ENCODE results near the gene CYSRT1. TPM values are rescaled to one million over a fixed set of nuclear protein-coding genes. Genes with fewer than 3 reads are reported as not detected.

The CYSRT1 gene
- total RNA-seq, 1 donor from 2014 or later, result 1.9 TPM

- no peak for TF ChIP-seq CTCF (IDR thresholded peaks at IDR 0.05; ENCODE audit: unreplicated experiment)
- no peak overlapping the region for H3K27ac Mint-ChIP-seq
- no peaks in the 10 kb centered on the region for H3K4me1 Mint-ChIP-seq
- peaks cover 24% of the 10 kb centered on the region for H3K27me3 Mint-ChIP-seq (ENCODE audit: low read depth)
- H3K36me3 Mint-ChIP-seq, result peaks cover 11% of the 10 kb centered on the region
- no peaks in the 10 kb centered on the region for H3K9me3 Mint-ChIP-seq
- DNase-seq (ENCODE audit: low spot score in 2 of 2, unreplicated experiment in 2 of 2), result no peak
- no peak overlapping the region for H3K4me3 Mint-ChIP-seq
Measured at GRCh38 chr9:137178939-137179630, 45.9 kb upstream of the CYSRT1 start.

- H3K27ac Mint-ChIP-seq, result no peak overlapping the region
- H3K9me3 Mint-ChIP-seq, result no peaks in the 10 kb centered on the region
- H3K4me3 Mint-ChIP-seq, result no peak overlapping the region
- no peak for TF ChIP-seq CTCF (IDR thresholded peaks at IDR 0.05; ENCODE audit: unreplicated experiment)
- H3K27me3 Mint-ChIP-seq (ENCODE audit: low read depth), result peaks cover 18% of the 10 kb centered on the region
- H3K36me3 Mint-ChIP-seq, result peaks cover 11% of the 10 kb centered on the region
- DNase-seq (ENCODE audit: low spot score in 2 of 2, unreplicated experiment in 2 of 2), result no peak
- no peaks in the 10 kb centered on the region for H3K4me1 Mint-ChIP-seq
Measured at GRCh38 chr9:137179761-137180160, 45.2 kb upstream of the CYSRT1 start.

DNA sequence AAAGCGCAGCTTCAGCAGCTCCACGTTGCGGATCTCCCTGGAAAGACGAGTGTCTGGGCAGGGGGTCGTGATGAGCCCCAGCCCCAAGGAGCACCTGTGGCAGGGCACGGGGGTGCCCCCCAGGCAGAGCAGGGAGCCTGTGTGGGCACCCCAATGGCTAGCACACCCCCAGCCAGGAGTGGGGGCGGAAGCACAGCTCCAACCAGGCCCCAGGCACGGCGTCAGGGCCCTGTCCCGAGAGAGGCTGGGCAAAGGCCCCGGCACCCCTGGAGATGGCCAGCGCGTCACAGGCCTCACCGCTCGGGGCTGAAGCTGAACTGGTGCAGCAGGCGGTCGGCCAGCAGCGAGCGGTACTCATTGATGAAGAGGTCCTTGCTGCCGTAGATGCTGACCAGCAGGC lies 44.5 kb upstream of the CYSRT1 start:
- TF ChIP-seq CTCF (IDR thresholded peaks at IDR 0.05; ENCODE audit: unreplicated experiment), result no peak
- H3K4me3 Mint-ChIP-seq, result no peak overlapping the region

GRCh38 chr9:137181680-137182079 lies 43.3 kb upstream of the CYSRT1 start:
- no peak overlapping the region for H3K27ac Mint-ChIP-seq
- no peak for TF ChIP-seq CTCF (IDR thresholded peaks at IDR 0.05; ENCODE audit: unreplicated experiment)

More for the DNA sequence above, 44.5 kb upstream of the CYSRT1 start:
- peaks cover 11% of the 10 kb centered on the region for H3K27me3 Mint-ChIP-seq (ENCODE audit: low read depth)
- peaks cover 11% of the 10 kb centered on the region for H3K36me3 Mint-ChIP-seq
- H3K27ac Mint-ChIP-seq, result no peak overlapping the region
- no peaks in the 10 kb centered on the region for H3K4me1 Mint-ChIP-seq
- DNase-seq (ENCODE audit: low spot score in 2 of 2, unreplicated experiment in 2 of 2), result no peak
- no peaks in the 10 kb centered on the region for H3K9me3 Mint-ChIP-seq

GRCh38 chr9:137182836-137183235 lies 42.1 kb upstream of the CYSRT1 start:
- no peak overlapping the region for H3K27ac Mint-ChIP-seq
- peaks cover 6% of the 10 kb centered on the region for H3K36me3 Mint-ChIP-seq
- DNase-seq (ENCODE audit: low spot score in 2 of 2, unreplicated experiment in 2 of 2), result no peak
- TF ChIP-seq CTCF (IDR thresholded peaks at IDR 0.05; ENCODE audit: unreplicated experiment), result no peak
- H3K4me3 Mint-ChIP-seq, result no peak overlapping the region
- no peaks in the 10 kb centered on the region for H3K9me3 Mint-ChIP-seq
- no peaks in the 10 kb centered on the region for H3K27me3 Mint-ChIP-seq (ENCODE audit: low read depth)
- H3K4me1 Mint-ChIP-seq, result peaks cover 13% of the 10 kb centered on the region

More at GRCh38 chr9:137181680-137182079, 43.3 kb upstream of the CYSRT1 start:
- H3K27me3 Mint-ChIP-seq (ENCODE audit: low read depth), result no peaks in the 10 kb centered on the region
- H3K9me3 Mint-ChIP-seq, result no peaks in the 10 kb centered on the region
- peaks cover 11% of the 10 kb centered on the region for H3K36me3 Mint-ChIP-seq
- no peak for DNase-seq (ENCODE audit: low spot score in 2 of 2, unreplicated experiment in 2 of 2)
- no peak overlapping the region for H3K4me3 Mint-ChIP-seq
- peaks cover 2% of the 10 kb centered on the region for H3K4me1 Mint-ChIP-seq
